Measurements from ENCODE around the gene GDF7.

DNA sequence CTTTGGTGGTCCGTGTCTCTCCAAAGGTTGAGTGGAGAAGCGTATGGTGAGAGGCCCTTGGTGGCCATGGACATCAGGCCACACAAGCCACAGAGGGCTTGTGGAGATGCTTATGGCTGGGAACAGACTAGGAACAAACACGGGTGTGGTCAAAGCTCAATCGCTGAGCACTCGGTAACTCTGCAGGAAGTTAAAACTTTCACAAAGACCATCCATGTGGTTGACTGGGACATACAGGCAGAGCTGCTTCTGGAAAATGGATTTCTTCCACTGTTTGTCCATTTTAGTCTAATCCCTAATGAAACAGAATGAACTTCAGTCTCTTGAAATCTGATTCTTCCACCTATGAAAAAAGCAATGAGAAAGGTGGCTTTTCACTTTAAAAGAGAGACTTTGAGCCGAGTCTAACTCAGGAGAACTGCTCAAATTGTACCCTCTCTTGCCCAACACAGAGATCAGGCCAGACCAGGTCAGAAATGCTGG is 17.7 kb downstream of the GDF7 start:
- no peak for TF ChIP-seq ETV6 (conservative IDR thresholded peaks at IDR 0.05 in 1 of 2, IDR thresholded peaks at IDR 0.05 in 1 of 2; ENCODE audit: borderline replicate concordance in 1 of 2, low read depth in 1 of 2)
- TF ChIP-seq RCOR1 (conservative IDR thresholded peaks at IDR 0.05; ENCODE audit: low read depth, low read length) = no peak
- no peak for TF ChIP-seq POLR2A (IDR thresholded peaks at IDR 0.05; ENCODE audit: low read depth, low read length)
- TF ChIP-seq CBX5 (IDR thresholded peaks at IDR 0.05; ENCODE audit: low read depth) = no peak
- TF ChIP-seq, protein P1, sequence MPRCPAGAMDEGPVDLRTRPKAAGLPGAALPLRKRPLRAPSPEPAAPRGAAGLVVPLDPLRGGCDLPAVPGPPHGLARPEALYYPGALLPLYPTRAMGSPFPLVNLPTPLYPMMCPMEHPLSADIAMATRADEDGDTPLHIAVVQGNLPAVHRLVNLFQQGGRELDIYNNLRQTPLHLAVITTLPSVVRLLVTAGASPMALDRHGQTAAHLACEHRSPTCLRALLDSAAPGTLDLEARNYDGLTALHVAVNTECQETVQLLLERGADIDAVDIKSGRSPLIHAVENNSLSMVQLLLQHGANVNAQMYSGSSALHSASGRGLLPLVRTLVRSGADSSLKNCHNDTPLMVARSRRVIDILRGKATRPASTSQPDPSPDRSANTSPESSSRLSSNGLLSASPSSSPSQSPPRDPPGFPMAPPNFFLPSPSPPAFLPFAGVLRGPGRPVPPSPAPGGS (IDR thresholded peaks at IDR 0.05; ENCODE audit: borderline replicate concordance, insufficient read depth, low read depth, low read length, poor library complexity, severe bottlenecking) = no peak
- TF ChIP-seq RAD51 (IDR thresholded peaks at IDR 0.05) = no peak
- TF ChIP-seq YY1 (IDR thresholded peaks at IDR 0.05; ENCODE audit: low read depth, low read length) = no peak
- TF ChIP-seq, protein P2, sequence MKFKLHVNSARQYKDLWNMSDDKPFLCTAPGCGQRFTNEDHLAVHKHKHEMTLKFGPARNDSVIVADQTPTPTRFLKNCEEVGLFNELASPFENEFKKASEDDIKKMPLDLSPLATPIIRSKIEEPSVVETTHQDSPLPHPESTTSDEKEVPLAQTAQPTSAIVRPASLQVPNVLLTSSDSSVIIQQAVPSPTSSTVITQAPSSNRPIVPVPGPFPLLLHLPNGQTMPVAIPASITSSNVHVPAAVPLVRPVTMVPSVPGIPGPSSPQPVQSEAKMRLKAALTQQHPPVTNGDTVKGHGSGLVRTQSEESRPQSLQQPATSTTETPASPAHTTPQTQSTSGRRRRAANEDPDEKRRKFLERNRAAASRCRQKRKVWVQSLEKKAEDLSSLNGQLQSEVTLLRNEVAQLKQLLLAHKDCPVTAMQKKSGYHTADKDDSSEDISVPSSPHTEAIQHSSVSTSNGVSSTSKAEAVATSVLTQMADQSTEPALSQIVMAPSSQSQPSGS (IDR thresholded peaks at IDR 0.05; ENCODE audit: low read length) = no peak
- TF ChIP-seq, protein P3, sequence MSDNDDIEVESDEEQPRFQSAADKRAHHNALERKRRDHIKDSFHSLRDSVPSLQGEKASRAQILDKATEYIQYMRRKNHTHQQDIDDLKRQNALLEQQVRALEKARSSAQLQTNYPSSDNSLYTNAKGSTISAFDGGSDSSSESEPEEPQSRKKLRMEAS (IDR thresholded peaks at IDR 0.05; ENCODE audit: low read depth, low read length) = no peak
- TF ChIP-seq, protein P4, sequence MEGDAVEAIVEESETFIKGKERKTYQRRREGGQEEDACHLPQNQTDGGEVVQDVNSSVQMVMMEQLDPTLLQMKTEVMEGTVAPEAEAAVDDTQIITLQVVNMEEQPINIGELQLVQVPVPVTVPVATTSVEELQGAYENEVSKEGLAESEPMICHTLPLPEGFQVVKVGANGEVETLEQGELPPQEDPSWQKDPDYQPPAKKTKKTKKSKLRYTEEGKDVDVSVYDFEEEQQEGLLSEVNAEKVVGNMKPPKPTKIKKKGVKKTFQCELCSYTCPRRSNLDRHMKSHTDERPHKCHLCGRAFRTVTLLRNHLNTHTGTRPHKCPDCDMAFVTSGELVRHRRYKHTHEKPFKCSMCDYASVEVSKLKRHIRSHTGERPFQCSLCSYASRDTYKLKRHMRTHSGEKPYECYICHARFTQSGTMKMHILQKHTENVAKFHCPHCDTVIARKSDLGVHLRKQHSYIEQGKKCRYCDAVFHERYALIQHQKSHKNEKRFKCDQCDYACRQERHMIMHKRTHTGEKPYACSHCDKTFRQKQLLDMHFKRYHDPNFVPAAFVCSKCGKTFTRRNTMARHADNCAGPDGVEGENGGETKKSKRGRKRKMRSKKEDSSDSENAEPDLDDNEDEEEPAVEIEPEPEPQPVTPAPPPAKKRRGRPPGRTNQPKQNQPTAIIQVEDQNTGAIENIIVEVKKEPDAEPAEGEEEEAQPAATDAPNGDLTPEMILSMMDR (IDR thresholded peaks at IDR 0.05 in 2 of 3, conservative IDR thresholded peaks at IDR 0.05 in 1 of 3; ENCODE audit: control insufficient read depth in 2 of 3, extremely low read depth in 1 of 3, insufficient read depth in 1 of 3, low read depth in 3 of 3, low read length in 3 of 3) = no peak
- no peak for TF ChIP-seq SMC3 (IDR thresholded peaks at IDR 0.05; ENCODE audit: borderline replicate concordance, low read length)
- no peak for TF ChIP-seq ZZZ3 (IDR thresholded peaks at IDR 0.05; ENCODE audit: control insufficient read depth, insufficient read length, low read depth)
- no peak for TF ChIP-seq ZBED1 (IDR thresholded peaks at IDR 0.05; ENCODE audit: borderline replicate concordance)
- TF ChIP-seq, protein P5, sequence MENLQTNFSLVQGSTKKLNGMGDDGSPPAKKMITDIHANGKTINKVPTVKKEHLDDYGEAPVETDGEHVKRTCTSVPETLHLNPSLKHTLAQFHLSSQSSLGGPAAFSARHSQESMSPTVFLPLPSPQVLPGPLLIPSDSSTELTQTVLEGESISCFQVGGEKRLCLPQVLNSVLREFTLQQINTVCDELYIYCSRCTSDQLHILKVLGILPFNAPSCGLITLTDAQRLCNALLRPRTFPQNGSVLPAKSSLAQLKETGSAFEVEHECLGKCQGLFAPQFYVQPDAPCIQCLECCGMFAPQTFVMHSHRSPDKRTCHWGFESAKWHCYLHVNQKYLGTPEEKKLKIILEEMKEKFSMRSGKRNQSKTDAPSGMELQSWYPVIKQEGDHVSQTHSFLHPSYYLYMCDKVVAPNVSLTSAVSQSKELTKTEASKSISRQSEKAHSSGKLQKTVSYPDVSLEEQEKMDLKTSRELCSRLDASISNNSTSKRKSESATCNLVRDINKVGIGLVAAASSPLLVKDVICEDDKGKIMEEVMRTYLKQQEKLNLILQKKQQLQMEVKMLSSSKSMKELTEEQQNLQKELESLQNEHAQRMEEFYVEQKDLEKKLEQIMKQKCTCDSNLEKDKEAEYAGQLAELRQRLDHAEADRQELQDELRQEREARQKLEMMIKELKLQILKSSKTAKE (IDR thresholded peaks at IDR 0.05; ENCODE audit: low read depth, poor library complexity, severe bottlenecking) = no peak
